Hepatocyte (in vitro differentiated cells): Measurements from ENCODE around the gene TEX14.
"Not testable (repeated sequence)": the region's sequence is repeated elsewhere in the genome, so short reads cannot be mapped to it uniquely, and the experiment has no call there.

Source experiments
- EZH2 ChIP-seq: fragments of 200-600 bp; sonication (generic); IDR thresholded peaks from 2 replicates; pipeline ENCODE4 v1.6.1; 2016; ENCODE audit warnings: antibody characterized with exemption, mild to moderate bottlenecking, borderline replicate concordance
- EZH2phosphoT487 ChIP-seq: fragments of 200-600 bp; sonication (generic); IDR thresholded peaks from one replicate; pipeline ENCODE4 v1.6.1; 2018; ENCODE audit warnings: antibody characterized with exemption, mild to moderate bottlenecking, low read depth, moderate library complexity; ENCODE audit not compliant: unreplicated experiment, severe bottlenecking
- TF ChIP-seq, protein P1 (sequence below): fragments of 200-600 bp; sonication (generic); IDR thresholded peaks from 2 replicates; pipeline ENCODE4 v1.5.1; 2016; ENCODE audit warnings: antibody characterized with exemption, mild to moderate bottlenecking; ENCODE audit not compliant: poor library complexity

DNA sequence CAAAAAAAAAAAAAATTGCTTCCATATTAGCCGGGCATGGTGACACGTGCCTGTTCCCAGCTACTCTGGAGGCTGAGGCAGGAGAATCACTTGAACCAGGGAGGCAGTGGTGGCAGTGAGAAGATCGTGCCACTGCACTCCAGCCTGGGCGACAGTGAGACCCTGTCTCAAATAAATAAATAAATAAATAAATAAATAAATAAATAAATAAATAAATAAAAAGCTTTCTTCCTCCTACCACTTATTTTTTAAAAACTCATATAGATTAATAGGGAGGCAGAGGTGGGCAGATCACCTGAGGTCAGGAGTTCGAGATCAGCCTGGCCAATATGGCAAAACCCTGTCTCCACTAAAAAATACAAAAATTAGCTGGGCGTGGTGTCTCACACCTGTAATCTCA is 7.4 kb downstream of the TEX14 start:
- TF ChIP-seq, protein P1, sequence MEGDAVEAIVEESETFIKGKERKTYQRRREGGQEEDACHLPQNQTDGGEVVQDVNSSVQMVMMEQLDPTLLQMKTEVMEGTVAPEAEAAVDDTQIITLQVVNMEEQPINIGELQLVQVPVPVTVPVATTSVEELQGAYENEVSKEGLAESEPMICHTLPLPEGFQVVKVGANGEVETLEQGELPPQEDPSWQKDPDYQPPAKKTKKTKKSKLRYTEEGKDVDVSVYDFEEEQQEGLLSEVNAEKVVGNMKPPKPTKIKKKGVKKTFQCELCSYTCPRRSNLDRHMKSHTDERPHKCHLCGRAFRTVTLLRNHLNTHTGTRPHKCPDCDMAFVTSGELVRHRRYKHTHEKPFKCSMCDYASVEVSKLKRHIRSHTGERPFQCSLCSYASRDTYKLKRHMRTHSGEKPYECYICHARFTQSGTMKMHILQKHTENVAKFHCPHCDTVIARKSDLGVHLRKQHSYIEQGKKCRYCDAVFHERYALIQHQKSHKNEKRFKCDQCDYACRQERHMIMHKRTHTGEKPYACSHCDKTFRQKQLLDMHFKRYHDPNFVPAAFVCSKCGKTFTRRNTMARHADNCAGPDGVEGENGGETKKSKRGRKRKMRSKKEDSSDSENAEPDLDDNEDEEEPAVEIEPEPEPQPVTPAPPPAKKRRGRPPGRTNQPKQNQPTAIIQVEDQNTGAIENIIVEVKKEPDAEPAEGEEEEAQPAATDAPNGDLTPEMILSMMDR: not testable (repeated sequence)
- TF ChIP-seq EZH2, EZH2phosphoT487: not testable (repeated sequence)
